GM23338 (cell line): Measurements from ENCODE around the gene RAB44. TPM values are rescaled to one million over a fixed set of nuclear protein-coding genes. Genes with fewer than 3 reads are reported as not detected.

Source experiments
- ATAC-seq: fragments of 200-7000 bp; cut with Tn5 transposase; 3 replicates; pipeline ENCODE4 v1.9.1; 2020
- DNase-seq: peaks from one replicate; pipeline ENCODE4 v3.0.0-alpha.2; 2015; ENCODE audit warnings: low spot score
- H2AFZ ChIP-seq: fragments of 200-600 bp; sonication (generic); 2 replicates; pipeline ENCODE4 v1.8.0; 2016; ENCODE audit warnings: antibody characterized with exemption, mild to moderate bottlenecking, moderate library complexity
- H3F3A ChIP-seq: fragments of 200-600 bp; sonication (generic); replicated peaks from 2 replicates; pipeline ENCODE4 v1.8.0; 2017; ENCODE audit warnings: antibody characterized with exemption, mixed run types, low read depth
- H3K27ac ChIP-seq: fragments of 200-600 bp; sonication (generic); 2 replicates; pipeline ENCODE4 v1.6.1; 2016; ENCODE audit warnings: low read depth
- H3K27me3 ChIP-seq: fragments of 200-600 bp; sonication (generic); 2 replicates; pipeline ENCODE4 v1.8.0; 2016; ENCODE audit warnings: mild to moderate bottlenecking, mixed run types, moderate library complexity; ENCODE audit not compliant: insufficient read depth
- H3K36me3 ChIP-seq: fragments of 200-600 bp; sonication (generic); 2 replicates; pipeline ENCODE4 v1.8.0; 2016; ENCODE audit warnings: mild to moderate bottlenecking; ENCODE audit not compliant: insufficient read depth
- H3K4me1 ChIP-seq: fragments of 200-600 bp; sonication (generic); 2 replicates; pipeline ENCODE4 v1.8.0; 2016; ENCODE audit warnings: mild to moderate bottlenecking, moderate library complexity; ENCODE audit not compliant: insufficient read depth
- H3K4me2 ChIP-seq: fragments of 200-600 bp; sonication (generic); 2 replicates; pipeline ENCODE4 v1.7.1; 2017; ENCODE audit warnings: mixed run types
- H3K4me3 ChIP-seq: fragments of 200-600 bp; sonication (generic); 2 replicates; pipeline ENCODE4 v1.6.1; 2016; ENCODE audit warnings: mixed run types
- H3K79me2 ChIP-seq: fragments of 200-600 bp; sonication (generic); replicated peaks from 2 replicates; pipeline ENCODE4 v1.8.0; 2017; ENCODE audit warnings: mild to moderate bottlenecking; ENCODE audit not compliant: insufficient read depth
- H3K9me2 ChIP-seq: fragments of 200-600 bp; sonication (generic); 2 replicates; pipeline ENCODE4 v1.8.0; 2017; ENCODE audit not compliant: insufficient read depth
- H4K20me1 ChIP-seq: fragments of 200-600 bp; sonication (generic); replicated peaks from 2 replicates; pipeline ENCODE4 v1.8.0; 2017; ENCODE audit warnings: mild to moderate bottlenecking; ENCODE audit not compliant: insufficient read depth
- H3K27ac Mint-ChIP-seq: 2 replicates; pipeline ENCODE4 v1.8.0; 2020; ENCODE audit warnings: inconsistent platforms, mild to moderate bottlenecking, moderate library complexity, mixed read lengths
- H3K27me3 Mint-ChIP-seq: 3 replicates; pipeline ENCODE4 v1.8.0; 2022; ENCODE audit warnings: low read depth, mild to moderate bottlenecking, moderate library complexity, mixed read lengths, inconsistent platforms; ENCODE audit not compliant: insufficient read depth, poor library complexity
- H3K36me3 Mint-ChIP-seq: 3 replicates; pipeline ENCODE4 v1.8.0; 2021; ENCODE audit warnings: low read depth, mild to moderate bottlenecking, inconsistent platforms, moderate library complexity, mixed read lengths
- H3K4me1 Mint-ChIP-seq: 3 replicates; pipeline ENCODE4 v1.8.0; 2020; ENCODE audit warnings: mild to moderate bottlenecking, inconsistent platforms, mixed read lengths
- H3K4me3 Mint-ChIP-seq: 3 replicates; pipeline ENCODE4 v1.8.0; 2021; ENCODE audit warnings: moderate library complexity, mild to moderate bottlenecking, inconsistent platforms, mixed read lengths
- H3K9me3 Mint-ChIP-seq: 3 replicates; pipeline ENCODE4 v1.8.0; 2020; ENCODE audit warnings: moderate library complexity, mild to moderate bottlenecking, inconsistent platforms, mixed read lengths
- CREB1 ChIP-seq: fragments of 250-450 bp; sonication (Bioruptor Pico); IDR thresholded peaks from 2 replicates; pipeline ENCODE4 v1.5.0; 2020; ENCODE audit warnings: low read depth, mild to moderate bottlenecking, moderate library complexity
- EZH2 ChIP-seq: fragments of 200-600 bp; sonication (generic); IDR thresholded peaks from one replicate; pipeline ENCODE4 v1.8.0; 2017; ENCODE audit warnings: antibody characterized with exemption, mild to moderate bottlenecking, low read depth; ENCODE audit not compliant: unreplicated experiment
- JUNB ChIP-seq: IDR thresholded peaks from one replicate; pipeline ENCODE4 v1.6.1; 2016; ENCODE audit warnings: antibody characterized with exemption; ENCODE audit not compliant: unreplicated experiment
- NANOG ChIP-seq: IDR thresholded peaks from 2 replicates; pipeline ENCODE4 v1.6.1; 2016; ENCODE audit warnings: antibody characterized with exemption, borderline replicate concordance
- POLR2AphosphoS5 ChIP-seq: IDR thresholded peaks from 2 replicates; pipeline ENCODE4 v1.6.1; 2016; ENCODE audit warnings: antibody characterized with exemption, low read depth
- STAT1 ChIP-seq: IDR thresholded peaks from one replicate; pipeline ENCODE4 v1.6.1; 2016; ENCODE audit warnings: antibody characterized with exemption; ENCODE audit not compliant: unreplicated experiment
- ZNF114 ChIP-seq: fragments of 250-450 bp; sonication (Bioruptor Pico); IDR thresholded peaks from 2 replicates; pipeline ENCODE4 v1.5.0; 2020; ENCODE audit warnings: mild to moderate bottlenecking, moderate library complexity
- ZNF331 ChIP-seq: fragments of 250-450 bp; sonication (Bioruptor Pico); IDR thresholded peaks from 2 replicates; pipeline ENCODE4 v1.5.0; 2020; ENCODE audit warnings: low read depth, mild to moderate bottlenecking, moderate library complexity
- polyA plus RNA-seq: library from polyadenylated mRNA; unstranded; fragments of >200 nt; fragmentation: Nextera tagmentation; extraction: Ambion mirVana; gene quantifications from 2 replicates; pipeline ENCODE4 v1.2.1, GENCODE V29; 2016
- total RNA-seq: library from RNA; depleted of rRNA; stranded (reverse); fragments of >200 nt; shearing (Covaris generic); gene quantifications from 2 replicates; pipeline ENCODE4 v1.2.3, GENCODE V29; 2014
- TF ChIP-seq, protein P1 (sequence below): IDR thresholded peaks from one replicate; pipeline ENCODE4 v1.6.1; 2018; ENCODE audit warnings: antibody characterized with exemption; ENCODE audit not compliant: unreplicated experiment
- TF ChIP-seq, protein P2 (sequence below): IDR thresholded peaks from 2 replicates; pipeline ENCODE4 v1.6.1; 2016; ENCODE audit warnings: antibody characterized with exemption

RAB44 gene
- total and polyA plus RNA-seq, 2 experiments from 2014 or later: not detected

DNA sequence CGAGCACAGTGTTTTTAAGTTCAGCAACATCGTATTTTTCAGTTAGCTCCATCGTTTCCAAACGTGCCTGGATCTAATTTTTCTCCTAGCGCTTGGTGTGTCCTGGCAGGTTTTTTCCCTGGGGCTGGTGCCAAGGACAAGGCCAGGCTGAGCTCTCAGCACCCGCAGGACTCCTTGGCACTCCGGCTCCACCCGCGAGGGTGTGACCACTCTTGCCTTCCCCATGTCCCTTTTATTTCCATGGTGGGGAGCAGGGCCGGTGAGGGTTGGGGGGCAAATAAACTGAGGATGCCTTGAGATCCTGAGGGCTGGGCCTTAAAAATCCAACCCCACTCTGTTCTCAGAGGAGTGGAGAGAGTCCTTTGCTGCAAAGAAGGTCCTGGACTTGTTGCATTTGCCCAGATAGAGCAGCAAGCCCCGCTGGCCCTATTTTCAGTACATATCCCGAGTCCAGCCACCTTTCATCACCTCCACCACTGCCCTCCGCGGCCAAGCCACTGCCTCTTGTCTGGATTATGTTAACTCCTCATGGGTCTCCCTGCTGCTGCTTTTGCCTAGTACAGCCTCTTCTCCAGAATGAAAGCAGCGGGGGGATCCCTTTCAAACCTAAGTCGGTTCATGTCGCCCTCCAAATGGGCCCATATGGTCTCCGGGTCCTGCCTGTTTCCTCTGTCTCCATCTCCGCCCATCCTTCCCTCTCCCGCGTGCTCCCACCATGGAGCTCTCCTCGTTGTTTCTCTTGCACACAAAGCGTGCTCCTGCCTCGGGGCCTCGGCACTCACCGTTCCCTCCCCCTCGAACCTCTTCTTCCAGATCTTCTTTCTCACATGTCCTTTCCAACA, 4.5 kb upstream of the RAB44 start:
- H3K4me1 ChIP-seq: no peaks in the 10 kb centered on the region
- H3K4me3 Mint-ChIP-seq: no peak overlapping the region; the same call in 2 of the 3 replicates
- ATAC-seq (no peak; the same call in 1 of the 3 replicates), DNase-seq (no peak)
- no peaks in the 10 kb centered on the region for H3K36me3 Mint-ChIP-seq
- H3K4me1 Mint-ChIP-seq: peaks cover 2% of the 10 kb centered on the region; the same call in 2 of the 3 replicates
- H3K27me3 Mint-ChIP-seq: peaks cover 1% of the 10 kb centered on the region
- H3K9me2 ChIP-seq: no peaks in the 10 kb centered on the region
- no peak for TF ChIP-seq STAT1
- no peaks in the 10 kb centered on the region for H3K36me3 ChIP-seq
- no peak overlapping the region for H3K27ac Mint-ChIP-seq
- no peaks in the 10 kb centered on the region for H3F3A ChIP-seq
- H2AFZ ChIP-seq: peak overlapping the region; percentile 83
- no peaks in the 10 kb centered on the region for H4K20me1 ChIP-seq
- H3K9me3 Mint-ChIP-seq: no peaks in the 10 kb centered on the region
- no peak overlapping the region for H3K4me3 ChIP-seq
- no peaks in the 10 kb centered on the region for H3K27me3 ChIP-seq
- no peaks in the 10 kb centered on the region for H3K79me2 ChIP-seq
- H3K4me2 ChIP-seq: no peak overlapping the region
- H3K27ac ChIP-seq: no peak overlapping the region

DNA sequence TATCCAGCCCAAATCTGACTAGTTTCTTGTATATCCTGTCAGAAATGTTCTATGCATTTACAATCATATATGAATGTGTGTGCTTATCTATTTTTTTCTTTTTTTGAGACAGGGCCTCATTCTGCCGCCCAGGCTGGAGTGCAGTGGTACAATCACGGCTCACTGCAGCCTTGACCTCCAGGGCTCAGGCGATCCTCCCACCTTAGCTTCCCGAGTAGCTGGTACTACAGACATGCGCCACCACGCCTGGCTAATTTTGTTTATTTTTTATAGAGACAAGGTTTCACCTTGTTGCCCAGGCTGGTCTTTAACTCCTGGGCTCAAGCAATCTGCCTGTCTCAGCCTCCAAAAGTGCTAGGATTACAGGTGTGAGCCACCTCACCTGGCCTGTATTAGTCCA, 3.0 kb upstream of the RAB44 start:
- Histone ChIP-seq H3K79me2 (no peaks in the 10 kb centered on the region), H3K9me2 (no peaks in the 10 kb centered on the region), H2AFZ (0 out of 2 replicates have a peak overlapping the region, but pooled peaks have one; percentile 39), H3K4me2 (no peak overlapping the region), H3K27me3 (no peaks in the 10 kb centered on the region), H3K4me3 (no peak overlapping the region), H4K20me1 (no peaks in the 10 kb centered on the region), H3K36me3 (no peaks in the 10 kb centered on the region), H3F3A (no peaks in the 10 kb centered on the region), H3K27ac (no peak overlapping the region), H3K4me1 (no peaks in the 10 kb centered on the region)
- Mint-ChIP-seq H3K9me3 (no peaks in the 10 kb centered on the region), H3K27ac (no peak overlapping the region), H3K36me3 (no peaks in the 10 kb centered on the region), H3K4me3 (no peak overlapping the region), H3K27me3 (peaks cover 1% of the 10 kb centered on the region), H3K4me1 (peaks cover 2% of the 10 kb centered on the region; the same call in 2 of the 3 replicates)
- no peak for ATAC-seq
- TF ChIP-seq NANOG: no peak
- no peak for TF ChIP-seq EZH2
- TF ChIP-seq CREB1 (CRISPR knock-in tag): no peak
- no peak for DNase-seq

DNA sequence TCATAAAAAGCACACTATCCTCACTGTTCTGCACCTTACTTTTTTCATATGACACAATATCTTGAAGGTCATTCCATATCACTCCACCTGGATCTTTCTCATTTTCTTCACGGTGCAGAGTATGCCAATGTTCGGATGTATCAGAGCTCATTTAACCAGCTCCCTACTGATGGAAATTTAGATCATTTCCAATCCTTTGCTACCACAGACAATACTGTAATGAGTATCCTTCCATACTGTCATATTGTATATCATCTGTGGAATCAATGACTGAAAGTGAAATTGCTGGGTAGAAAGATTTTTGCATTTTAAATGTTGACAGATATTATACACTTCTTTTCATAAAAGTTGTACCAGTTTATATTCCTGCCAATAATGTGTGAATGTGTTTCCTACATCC, 2.2 kb upstream of the RAB44 start:
- H3K9me3 Mint-ChIP-seq: no peaks in the 10 kb centered on the region
- H3K4me3 Mint-ChIP-seq: no peak overlapping the region
- H3K27ac Mint-ChIP-seq: no peak overlapping the region
- ATAC-seq (no peak), DNase-seq (no peak)
- H3F3A ChIP-seq: no peaks in the 10 kb centered on the region
- peaks cover 2% of the 10 kb centered on the region; the same call in 2 of the 3 replicates for H3K4me1 Mint-ChIP-seq
- no peak overlapping the region for H3K4me3 ChIP-seq
- H3K9me2 ChIP-seq: no peaks in the 10 kb centered on the region
- no peaks in the 10 kb centered on the region for H3K36me3 ChIP-seq
- H2AFZ ChIP-seq: peak overlapping the region; percentile 52; the same call in 1 of the 2 replicates
- H3K27me3 ChIP-seq: no peaks in the 10 kb centered on the region
- H3K27ac ChIP-seq: no peak overlapping the region
- H3K27me3 Mint-ChIP-seq: peaks cover 1% of the 10 kb centered on the region
- no peaks in the 10 kb centered on the region for H4K20me1 ChIP-seq
- H3K4me1 ChIP-seq: no peaks in the 10 kb centered on the region
- H3K4me2 ChIP-seq: no peak overlapping the region
- H3K79me2 ChIP-seq: no peaks in the 10 kb centered on the region
- H3K36me3 Mint-ChIP-seq: no peaks in the 10 kb centered on the region
- TF ChIP-seq POLR2AphosphoS5 (no peak), NANOG (no peak), JUNB (no peak), ZNF114 (no peak), CREB1 (CRISPR knock-in tag) (no peak), ZNF331 (CRISPR knock-in tag) (no peak), EZH2 (no peak)
- TF ChIP-seq, protein P1, sequence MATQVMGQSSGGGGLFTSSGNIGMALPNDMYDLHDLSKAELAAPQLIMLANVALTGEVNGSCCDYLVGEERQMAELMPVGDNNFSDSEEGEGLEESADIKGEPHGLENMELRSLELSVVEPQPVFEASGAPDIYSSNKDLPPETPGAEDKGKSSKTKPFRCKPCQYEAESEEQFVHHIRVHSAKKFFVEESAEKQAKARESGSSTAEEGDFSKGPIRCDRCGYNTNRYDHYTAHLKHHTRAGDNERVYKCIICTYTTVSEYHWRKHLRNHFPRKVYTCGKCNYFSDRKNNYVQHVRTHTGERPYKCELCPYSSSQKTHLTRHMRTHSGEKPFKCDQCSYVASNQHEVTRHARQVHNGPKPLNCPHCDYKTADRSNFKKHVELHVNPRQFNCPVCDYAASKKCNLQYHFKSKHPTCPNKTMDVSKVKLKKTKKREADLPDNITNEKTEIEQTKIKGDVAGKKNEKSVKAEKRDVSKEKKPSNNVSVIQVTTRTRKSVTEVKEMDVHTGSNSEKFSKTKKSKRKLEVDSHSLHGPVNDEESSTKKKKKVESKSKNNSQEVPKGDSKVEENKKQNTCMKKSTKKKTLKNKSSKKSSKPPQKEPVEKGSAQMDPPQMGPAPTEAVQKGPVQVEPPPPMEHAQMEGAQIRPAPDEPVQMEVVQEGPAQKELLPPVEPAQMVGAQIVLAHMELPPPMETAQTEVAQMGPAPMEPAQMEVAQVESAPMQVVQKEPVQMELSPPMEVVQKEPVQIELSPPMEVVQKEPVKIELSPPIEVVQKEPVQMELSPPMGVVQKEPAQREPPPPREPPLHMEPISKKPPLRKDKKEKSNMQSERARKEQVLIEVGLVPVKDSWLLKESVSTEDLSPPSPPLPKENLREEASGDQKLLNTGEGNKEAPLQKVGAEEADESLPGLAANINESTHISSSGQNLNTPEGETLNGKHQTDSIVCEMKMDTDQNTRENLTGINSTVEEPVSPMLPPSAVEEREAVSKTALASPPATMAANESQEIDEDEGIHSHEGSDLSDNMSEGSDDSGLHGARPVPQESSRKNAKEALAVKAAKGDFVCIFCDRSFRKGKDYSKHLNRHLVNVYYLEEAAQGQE: no peak
- TF ChIP-seq, protein P2, sequence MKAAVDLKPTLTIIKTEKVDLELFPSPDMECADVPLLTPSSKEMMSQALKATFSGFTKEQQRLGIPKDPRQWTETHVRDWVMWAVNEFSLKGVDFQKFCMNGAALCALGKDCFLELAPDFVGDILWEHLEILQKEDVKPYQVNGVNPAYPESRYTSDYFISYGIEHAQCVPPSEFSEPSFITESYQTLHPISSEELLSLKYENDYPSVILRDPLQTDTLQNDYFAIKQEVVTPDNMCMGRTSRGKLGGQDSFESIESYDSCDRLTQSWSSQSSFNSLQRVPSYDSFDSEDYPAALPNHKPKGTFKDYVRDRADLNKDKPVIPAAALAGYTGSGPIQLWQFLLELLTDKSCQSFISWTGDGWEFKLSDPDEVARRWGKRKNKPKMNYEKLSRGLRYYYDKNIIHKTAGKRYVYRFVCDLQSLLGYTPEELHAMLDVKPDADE: no peak
